Lung (tissue), 12 donors: ENCODE measurements around the gene DYNLT5. TPM values are rescaled to one million over a fixed set of nuclear protein-coding genes. Genes with fewer than 3 reads are reported as not detected.

ENCODE experiments used
- ATAC-seq: fragments of 200-7000 bp; cut with Tn5 transposase; one replicate; pipeline ENCODE4 v1.9.1; 2020; ENCODE audit warnings: moderate number of reproducible peaks; ENCODE audit not compliant: insufficient read depth, low FRiP score
- DNase-seq, 3 donors: peaks; one replicate each; pipeline ENCODE4 v3.0.0-alpha.2; 2013 to 2017
- H3K27ac ChIP-seq, 2 donors: one replicate each; pipeline ENCODE4 v1.5.1; 2013; ENCODE audit warnings: mild to moderate bottlenecking in 2 of 2, moderate library complexity in 2 of 2, control low read depth in 1 of 2, inconsistent platforms in 1 of 2, low read depth in 1 of 2, low read length in 1 of 2
- H3K27me3 ChIP-seq, 3 donors: one replicate each; pipeline ENCODE4 v1.5.1; 2013; ENCODE audit warnings: low read length in 2 of 3; ENCODE audit not compliant: control insufficient read depth in 3 of 3, insufficient read depth in 3 of 3
- H3K36me3 ChIP-seq, 4 donors: one replicate each; pipeline ENCODE4 v1.5.1; 2013; ENCODE audit warnings: low read length in 4 of 4, mild to moderate bottlenecking in 1 of 4, moderate library complexity in 1 of 4; ENCODE audit not compliant: control insufficient read depth in 4 of 4, insufficient read depth in 4 of 4
- H3K4me1 ChIP-seq, 5 donors: one replicate each; pipeline ENCODE4 v1.5.1; 2013; ENCODE audit warnings: low read length in 5 of 5, mild to moderate bottlenecking in 2 of 5, moderate library complexity in 1 of 5; ENCODE audit not compliant: control insufficient read depth in 5 of 5, insufficient read depth in 5 of 5
- H3K4me3 ChIP-seq: one replicate; pipeline ENCODE4 v1.5.1; 2013; ENCODE audit warnings: mild to moderate bottlenecking, control low read depth, moderate library complexity
- H3K9ac ChIP-seq, 2 donors: one replicate each; pipeline ENCODE4 v1.5.1; 2013; ENCODE audit warnings: low read length in 2 of 2, control low read depth in 1 of 2; ENCODE audit not compliant: insufficient read depth in 1 of 2
- H3K9me3 ChIP-seq, 4 donors: one replicate each; pipeline ENCODE4 v1.5.1; 2013; ENCODE audit warnings: low read length in 3 of 4, mild to moderate bottlenecking in 1 of 4, moderate library complexity in 1 of 4; ENCODE audit not compliant: control insufficient read depth in 4 of 4, insufficient read depth in 3 of 4
- CTCF ChIP-seq: IDR thresholded peaks from 2 replicates; pipeline ENCODE4 v1.5.1; 2012; ENCODE audit warnings: mild to moderate bottlenecking; ENCODE audit errors: control extremely low read depth, extremely low read depth
- WGBS, 2 donors: extraction: QIAGEN DNeasy Blood & Tissue Kit; methylation state at CpG; one replicate each; pipeline ENCODE4 v1.1.7; 2013; 5-methylcytosine and 5-hydroxymethylcytosine counted together
- polyA plus RNA-seq, 2 donors: library from polyadenylated mRNA; stranded (reverse); fragments of 200-250 nt; gene quantifications; one replicate each; pipeline ENCODE4 v1.2.1, GENCODE V29; 2013
- total RNA-seq, 2 donors: library from RNA; depleted of rRNA in 1 of 2; stranded (reverse); fragments of >200 nt in 1 of 2; gene quantifications; one replicate each; pipeline ENCODE4 v1.2.1, GENCODE V29; 2014 to 2021
- donor health status: control.
- donor health status: control.
- donor health status: Bipolar disorder and iron deficiency.
- donor health status: healthy.
- donor health status: DM: yes; HTN: yes; CAD: no.

The DYNLT5 gene
- total and polyA plus RNA-seq, 4 donors, result 3.0 to 29.3 (median 7.8) TPM

GRCh38 chr1:66729523-66729922 lies 22.7 kb upstream of the DYNLT5 start:
- Histone ChIP-seq H3K27ac (no peak overlapping the region), H3K9ac (no peak overlapping the region), H3K36me3 (no peaks in the 10 kb centered on the region), H3K9me3 (no peaks in the 10 kb centered on the region), H3K4me1 (peaks cover 0 to 8% (median 0%) of the 10 kb centered on the region in 5 donors), H3K27me3 (no peaks in the 10 kb centered on the region), H3K4me3 (no peak overlapping the region)
- ATAC-seq, result no peak
- 47 to 62% methylated on average over 3 of the region's 3 CpGs for WGBS, 2 donors
- DNase-seq, result no peak
- TF ChIP-seq CTCF, result no peak

- Histone ChIP-seq H3K27ac (no peak overlapping the region), H3K4me1 (peaks cover 0 to 8% (median 0%) of the 10 kb centered on the region in 5 donors), H3K4me3 (no peak overlapping the region), H3K36me3 (no peaks in the 10 kb centered on the region), H3K9me3 (no peaks in the 10 kb centered on the region), H3K9ac (no peak overlapping the region), H3K27me3 (no peaks in the 10 kb centered on the region)
- no peak for TF ChIP-seq CTCF
- DNase-seq (no peak), ATAC-seq (no peak)
- WGBS, 2 donors, result 74 to 79% methylated on average over 2 of the region's 2 CpGs
Observed at GRCh38 chr1:66730462-66730861, 21.8 kb upstream of the DYNLT5 start.

GRCh38 chr1:66731170-66731865 lies 20.9 kb upstream of the DYNLT5 start:
- H3K9me3 ChIP-seq, result no peaks in the 10 kb centered on the region
- H3K27ac ChIP-seq, result no peak overlapping the region
- ATAC-seq (no peak), DNase-seq (peak in 2 of 3 donors; percentile 35 to 54)
- no peak for TF ChIP-seq CTCF
- H3K4me1 ChIP-seq, result peaks cover 0 to 5% (median 0%) of the 10 kb centered on the region in 5 donors
- 63 to 68% methylated on average over 4 of the region's 4 CpGs for WGBS, 2 donors
- no peak overlapping the region for H3K9ac ChIP-seq
- no peaks in the 10 kb centered on the region for H3K27me3 ChIP-seq
- no peak overlapping the region for H3K4me3 ChIP-seq
- no peaks in the 10 kb centered on the region for H3K36me3 ChIP-seq
